Vagina (tissue), 2 donors: ENCODE data around the gene CD81.

ENCODE experiments used
- POLR2A ChIP-seq, 2 donors: fragments of 450-650 bp; IDR thresholded peaks; one replicate each; pipeline ENCODE4 v1.6.1; 2017; ENCODE audit warnings: antibody characterized with exemption in 2 of 2, mild to moderate bottlenecking in 2 of 2, moderate library complexity in 2 of 2
- POLR2AphosphoS5 ChIP-seq, 2 donors: sonication (generic); formaldehyde crosslinking; IDR thresholded peaks; one replicate each; pipeline ENCODE4 v1.9.0; 2017; ENCODE audit warnings: antibody characterized with exemption in 2 of 2, mild to moderate bottlenecking in 2 of 2, low read depth in 1 of 2; ENCODE audit not compliant: insufficient read depth in 1 of 2

- no peak for TF ChIP-seq POLR2A (IDR thresholded peaks at IDR 0.05)
- TF ChIP-seq POLR2AphosphoS5 (IDR thresholded peaks at IDR 0.05; ENCODE audit: insufficient read depth in 1 of 2, low read depth in 1 of 2): no peak
These were observed 11.4 kb upstream of the CD81 start for GRCh38 chr11:2365571-2366210.
